Mucosa of rectum (tissue), 2 donors: Measurements from ENCODE around the gene HSPE1.

Source experiments
- H3K27ac ChIP-seq, 2 donors: one replicate each; pipeline ENCODE4 v1.7.0; 2013; ENCODE audit warnings: inconsistent platforms in 2 of 2, low read depth in 2 of 2, low read length in 2 of 2
- H3K27me3 ChIP-seq, 2 donors: one replicate each; pipeline ENCODE4 v1.7.0; 2013; ENCODE audit warnings: low read length in 2 of 2; ENCODE audit not compliant: control insufficient read depth in 2 of 2, insufficient read depth in 2 of 2
- H3K36me3 ChIP-seq, 2 donors: one replicate each; pipeline ENCODE4 v1.7.0; 2013; ENCODE audit warnings: low read length in 2 of 2; ENCODE audit not compliant: control insufficient read depth in 2 of 2, insufficient read depth in 2 of 2
- H3K4me1 ChIP-seq, 2 donors: one replicate each; pipeline ENCODE4 v1.7.0; 2013; ENCODE audit warnings: low read length in 2 of 2, mild to moderate bottlenecking in 1 of 2; ENCODE audit not compliant: control insufficient read depth in 2 of 2, insufficient read depth in 2 of 2
- H3K4me3 ChIP-seq, 2 donors: one replicate each; pipeline ENCODE4 v1.7.0; 2013; ENCODE audit warnings: low read length in 2 of 2
- H3K9ac ChIP-seq, 2 donors: one replicate each; pipeline ENCODE4 v1.7.0; 2013; ENCODE audit warnings: low read length in 2 of 2, low read depth in 1 of 2, mild to moderate bottlenecking in 1 of 2
- H3K9me3 ChIP-seq, 2 donors: one replicate each; pipeline ENCODE4 v1.7.0; 2013; ENCODE audit warnings: low read length in 2 of 2; ENCODE audit not compliant: control insufficient read depth in 2 of 2
- donor health status: healthy.
- donor health status: Normal muscosa, but diverticular disease.

Gene HSPE1

DNA sequence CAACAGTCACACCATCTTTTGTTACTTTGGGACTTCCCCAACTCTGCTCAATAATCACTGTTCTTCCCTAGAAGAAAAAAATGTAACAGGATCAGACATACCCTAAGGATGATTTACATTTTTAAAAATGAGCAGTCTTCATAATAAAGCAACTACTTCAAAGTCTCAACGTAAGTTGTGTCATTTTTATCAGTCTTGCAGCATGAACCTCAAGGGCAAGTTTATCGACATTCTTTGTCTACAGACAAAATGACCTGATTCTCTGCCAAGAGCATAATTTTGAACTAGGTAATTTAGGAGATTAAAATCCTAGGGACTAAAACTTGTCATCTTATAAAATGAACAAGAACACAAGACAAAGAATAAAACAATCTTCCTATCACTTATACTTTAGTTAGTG is 2.9 kb upstream of the HSPE1 start:
- peaks cover 16 to 19% of the 10 kb centered on the region in 2 donors for H3K4me1 ChIP-seq
- no peak overlapping the region for H3K27ac ChIP-seq
- no peaks in the 10 kb centered on the region for H3K27me3 ChIP-seq
- H3K9ac ChIP-seq: no peak overlapping the region
- no peaks in the 10 kb centered on the region for H3K9me3 ChIP-seq
- peaks cover 40 to 50% of the 10 kb centered on the region in 2 donors for H3K36me3 ChIP-seq
- H3K4me3 ChIP-seq: no peak overlapping the region

GRCh38 chr2:197498235-197498936 is 1.8 kb upstream of the HSPE1 start:
- peaks cover 32 to 42% of the 10 kb centered on the region in 2 donors for H3K36me3 ChIP-seq
- peak overlapping the region; percentile 82 to 93 for H3K4me3 ChIP-seq
- peaks cover 17 to 20% of the 10 kb centered on the region in 2 donors for H3K4me1 ChIP-seq
- no peaks in the 10 kb centered on the region for H3K9me3 ChIP-seq
- H3K9ac ChIP-seq: peak overlapping the region; percentile 92 to 97
- H3K27me3 ChIP-seq: no peaks in the 10 kb centered on the region
- peak overlapping the region; percentile 95 to 97 for H3K27ac ChIP-seq

DNA sequence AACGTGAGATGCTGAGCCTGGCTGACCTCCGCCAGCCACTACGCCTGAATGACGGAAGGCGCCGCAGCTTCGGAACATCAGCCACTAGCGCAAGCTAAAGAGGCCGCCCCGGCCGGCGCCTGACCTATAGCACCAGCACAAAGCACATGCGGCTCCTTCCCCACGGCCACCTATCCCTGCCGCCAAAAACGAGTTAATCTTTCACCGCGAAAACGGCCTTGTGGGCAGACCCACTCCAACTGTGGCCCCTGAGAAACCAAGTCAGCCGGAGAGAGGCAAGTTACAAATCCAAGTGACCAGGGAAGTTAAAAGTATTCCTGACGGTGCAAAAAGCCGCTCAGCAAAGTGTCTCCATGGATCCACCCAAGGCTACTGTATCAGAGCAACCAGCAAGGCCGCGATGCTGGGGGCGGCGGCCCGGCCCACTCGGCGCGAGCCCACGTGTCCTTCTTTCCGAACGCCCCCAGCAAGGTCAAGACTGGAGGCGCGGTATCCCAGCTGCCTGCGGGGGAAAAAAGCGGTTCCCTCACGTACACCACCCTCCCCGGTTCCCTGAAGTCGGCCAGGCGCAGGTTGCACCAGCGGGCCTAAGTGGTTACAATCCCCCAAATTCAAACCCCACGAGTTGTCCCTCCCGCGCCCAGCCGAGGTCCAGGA is 1.1 kb upstream of the HSPE1 start:
- Histone ChIP-seq H3K27me3 (no peaks in the 10 kb centered on the region), H3K4me1 (peaks cover 17 to 20% of the 10 kb centered on the region in 2 donors), H3K36me3 (peaks cover 36 to 41% of the 10 kb centered on the region in 2 donors)

GRCh38 chr2:197500503-197501131 is 438 bp downstream of the HSPE1 start:
- Histone ChIP-seq H3K27ac (peak overlapping the region; percentile 95 to 97), H3K36me3 (peaks cover 28 to 34% of the 10 kb centered on the region in 2 donors), H3K4me1 (peaks cover 17 to 20% of the 10 kb centered on the region in 2 donors)

More for the DNA sequence above, 1.1 kb upstream of the HSPE1 start:
- Histone ChIP-seq H3K27ac (peak overlapping the region; percentile 95 to 97), H3K4me3 (peak overlapping the region; percentile 82 to 93), H3K9ac (peak overlapping the region; percentile 92 to 97), H3K9me3 (no peaks in the 10 kb centered on the region)

GRCh38 chr2:197502201-197502600 is 2.0 kb downstream of the HSPE1 start:
- peaks cover 17 to 20% of the 10 kb centered on the region in 2 donors for H3K4me1 ChIP-seq
- H3K9me3 ChIP-seq: no peaks in the 10 kb centered on the region
- peaks cover 14 to 19% of the 10 kb centered on the region in 2 donors for H3K36me3 ChIP-seq
- peak overlapping the region in 1 of 2 donors; percentile 95 for H3K9ac ChIP-seq
- no peaks in the 10 kb centered on the region for H3K27me3 ChIP-seq
- peak overlapping the region in 1 of 2 donors; percentile 11 for H3K27ac ChIP-seq
- H3K4me3 ChIP-seq: peak overlapping the region; percentile 82 to 96

More at GRCh38 chr2:197500503-197501131, 438 bp downstream of the HSPE1 start:
- Histone ChIP-seq H3K4me3 (peak overlapping the region; percentile 82 to 96), H3K9me3 (no peaks in the 10 kb centered on the region), H3K9ac (peak overlapping the region; percentile 95 to 97), H3K27me3 (no peaks in the 10 kb centered on the region)

DNA sequence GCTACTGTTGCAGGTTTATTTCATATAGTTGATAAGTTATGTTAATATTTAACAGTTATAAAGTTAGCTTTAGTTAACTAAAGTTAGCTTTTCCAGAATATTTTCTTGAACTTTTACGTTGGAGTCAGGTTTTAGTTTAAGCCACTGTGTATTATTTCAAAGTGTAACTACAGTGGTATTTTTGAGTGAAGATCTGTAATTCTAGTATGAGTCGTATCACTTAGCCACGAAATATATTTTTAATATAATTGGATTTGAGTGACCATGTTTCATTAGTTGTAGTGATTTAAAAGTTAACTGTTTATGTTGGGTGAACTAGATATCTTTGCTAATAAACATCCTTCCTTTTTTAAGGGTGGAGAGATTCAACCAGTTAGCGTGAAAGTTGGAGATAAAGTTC is 2.5 kb downstream of the HSPE1 start:
- H3K9me3 ChIP-seq: no peaks in the 10 kb centered on the region
- no peak overlapping the region for H3K27ac ChIP-seq
- peak overlapping the region in 1 of 2 donors; percentile 95 for H3K9ac ChIP-seq
- H3K4me3 ChIP-seq: no peak overlapping the region
- H3K36me3 ChIP-seq: peaks cover 12 to 17% of the 10 kb centered on the region in 2 donors
- H3K4me1 ChIP-seq: peaks cover 15 to 17% of the 10 kb centered on the region in 2 donors
- H3K27me3 ChIP-seq: no peaks in the 10 kb centered on the region

DNA sequence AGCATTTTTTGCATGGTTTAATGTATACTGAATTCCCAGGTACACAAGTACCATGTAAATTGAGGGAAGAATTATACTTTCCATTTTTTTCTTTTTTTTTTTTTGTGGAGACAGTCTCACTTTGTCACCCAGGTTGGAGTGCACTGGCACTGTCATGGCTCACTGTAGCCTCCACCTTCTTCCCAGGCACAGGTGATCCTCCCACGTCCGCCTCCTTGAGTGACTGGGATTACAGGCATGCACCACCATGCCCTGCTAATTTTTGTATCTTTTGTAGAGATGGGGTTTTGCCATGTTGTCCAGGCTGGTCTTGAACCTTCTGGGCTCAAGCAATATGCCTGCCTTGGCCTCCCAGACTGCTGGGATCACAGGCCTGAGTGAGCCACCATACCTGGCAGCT is 3.8 kb downstream of the HSPE1 start:
- Histone ChIP-seq H3K4me1 (peaks cover 6 to 8% of the 10 kb centered on the region in 2 donors), H3K9me3 (no peaks in the 10 kb centered on the region), H3K36me3 (peaks cover 11 to 17% of the 10 kb centered on the region in 2 donors), H3K27ac (no peak overlapping the region), H3K27me3 (no peaks in the 10 kb centered on the region), H3K9ac (no peak overlapping the region), H3K4me3 (no peak overlapping the region)

DNA sequence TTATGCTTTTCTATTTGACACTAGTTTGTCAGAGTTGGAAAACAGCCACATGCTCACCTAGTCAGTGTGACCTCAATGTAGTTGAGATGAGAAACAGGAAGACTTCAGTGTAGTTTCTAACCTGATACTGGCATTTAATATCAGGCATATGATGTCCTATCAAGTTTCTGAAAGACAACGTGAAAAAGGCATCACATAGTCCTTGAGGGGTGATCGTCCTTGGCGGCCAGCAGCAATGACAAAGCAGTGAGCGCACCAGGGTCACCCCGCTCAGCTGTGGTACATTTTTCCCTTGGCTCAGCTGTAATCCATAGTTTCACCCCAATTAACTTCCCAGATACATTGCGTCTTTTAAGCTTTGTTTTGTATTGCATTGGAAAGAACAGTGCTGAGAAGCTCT is 4.3 kb downstream of the HSPE1 start:
- Histone ChIP-seq H3K27ac (no peak overlapping the region), H3K27me3 (no peaks in the 10 kb centered on the region), H3K9me3 (no peaks in the 10 kb centered on the region), H3K36me3 (peaks cover 11 to 17% of the 10 kb centered on the region in 2 donors), H3K4me1 (peaks cover 6 to 8% of the 10 kb centered on the region in 2 donors), H3K9ac (no peak overlapping the region), H3K4me3 (no peak overlapping the region)

DNA sequence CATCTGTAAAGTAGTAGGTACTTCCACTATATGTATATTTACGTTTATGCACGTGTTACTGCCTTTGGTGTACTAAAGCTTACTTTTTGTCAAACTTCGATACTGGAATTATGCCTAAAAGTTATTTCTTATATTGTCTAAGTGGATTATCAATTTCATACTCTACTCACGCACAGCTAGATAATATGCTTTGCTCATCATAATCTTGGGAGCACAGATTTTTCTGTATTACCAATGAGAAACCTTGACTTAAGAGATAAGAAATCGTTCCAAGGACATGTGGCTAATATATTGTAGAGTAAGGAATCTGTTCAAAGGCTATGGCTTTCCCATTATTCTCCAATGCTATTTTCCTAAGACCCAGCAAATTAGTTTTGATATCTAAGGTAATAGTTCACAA is 6.5 kb downstream of the HSPE1 start:
- no peak overlapping the region for H3K27ac ChIP-seq
- H3K9ac ChIP-seq: no peak overlapping the region
- H3K4me3 ChIP-seq: no peak overlapping the region
- H3K27me3 ChIP-seq: no peaks in the 10 kb centered on the region
- peaks cover 11 to 17% of the 10 kb centered on the region in 2 donors for H3K36me3 ChIP-seq
- H3K4me1 ChIP-seq: peaks cover 6 to 7% of the 10 kb centered on the region in 2 donors
- H3K9me3 ChIP-seq: no peaks in the 10 kb centered on the region

DNA sequence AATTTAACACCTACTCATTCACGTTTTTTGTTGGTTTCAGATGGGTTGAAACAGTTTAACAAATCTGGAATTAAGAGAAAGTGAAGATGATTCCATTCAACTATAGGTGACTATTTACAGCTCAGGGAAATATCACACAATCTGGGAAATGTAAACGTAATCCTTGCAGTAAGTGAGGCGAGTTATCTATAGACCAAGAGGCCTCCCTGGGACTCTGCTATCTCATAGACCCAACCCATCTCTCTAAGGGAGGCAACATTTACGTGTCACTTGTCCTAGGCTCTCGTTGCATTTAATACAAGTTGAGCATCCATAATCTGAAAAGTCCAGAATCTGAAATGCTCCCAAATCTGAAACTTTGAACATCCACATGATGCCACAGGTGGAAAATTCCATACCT is 13.7 kb downstream of the HSPE1 start:
- Histone ChIP-seq H3K4me3 (no peak overlapping the region), H3K27ac (no peak overlapping the region), H3K4me1 (peaks cover 9 to 11% of the 10 kb centered on the region in 2 donors), H3K9me3 (no peaks in the 10 kb centered on the region), H3K36me3 (no peaks in the 10 kb centered on the region), H3K9ac (no peak overlapping the region), H3K27me3 (no peaks in the 10 kb centered on the region)
